Medulla oblongata (tissue), 1 donor: ENCODE results near the gene CDK5.

Experiments used
- DNase-seq: peaks from one replicate; pipeline ENCODE4 v3.0.0-alpha.2; 2015; ENCODE audit errors: extremely low spot score

The CDK5 gene

GRCh38 chr7:151086802-151087244, 29.1 kb upstream of the CDK5 start:
- DNase-seq, result peak; percentile 17

- DNase-seq, result peak; percentile 91
Observed at GRCh38 chr7:151085691-151086620, 28.3 kb upstream of the CDK5 start, which contains the start of gene AGAP3. Gene AGAP3, plus strand, starts transcription at chr7:151086475. Its CDS starts 267 bp downstream, at chr7:151086742.

GRCh38 chr7:151085329-151085690, 27.6 kb upstream of the CDK5 start:
- DNase-seq, result peak; percentile 25

GRCh38 chr7:151083824-151084160, 26.1 kb upstream of the CDK5 start:
- DNase-seq, result no peak

- DNase-seq, result peak; percentile 76
Observed at GRCh38 chr7:151083071-151083823, 25.6 kb upstream of the CDK5 start, which contains the start of gene TMUB1. Gene TMUB1, minus strand, starts transcription at chr7:151083493. Its CDS starts 930 bp downstream, at chr7:151082563.

- no peak for DNase-seq
Observed at GRCh38 chr7:151082141-151083070, 24.7 kb upstream of the CDK5 start.

- DNase-seq, result no peak
Observed at GRCh38 chr7:151081170-151082101, 23.7 kb upstream of the CDK5 start.

- DNase-seq, result peak; percentile 95
Observed at GRCh38 chr7:151080522-151081169, 22.9 kb upstream of the CDK5 start, which contains the start of gene FASTK. Gene FASTK, minus strand, starts transcription at chr7:151080809. Its CDS starts 43 bp downstream, at chr7:151080766.

- no peak for DNase-seq
Observed at GRCh38 chr7:151080067-151080521, 22.4 kb upstream of the CDK5 start.

- no peak for DNase-seq
Observed at GRCh38 chr7:151079199-151079910, 21.7 kb upstream of the CDK5 start.

GRCh38 chr7:151078233-151079040, 20.7 kb upstream of the CDK5 start:
- no peak for DNase-seq

- DNase-seq, result no peak
Observed at GRCh38 chr7:151077705-151078232, 20.1 kb upstream of the CDK5 start.

- no peak for DNase-seq
Observed at GRCh38 chr7:151076863-151077704, 19.4 kb upstream of the CDK5 start.

GRCh38 chr7:151075978-151076426, 18.3 kb upstream of the CDK5 start:
- DNase-seq, result no peak

GRCh38 chr7:151075662-151075971, 17.9 kb upstream of the CDK5 start:
- no peak for DNase-seq

- no peak for DNase-seq
Observed at GRCh38 chr7:151074817-151075661, 17.3 kb upstream of the CDK5 start.
